Measurements from ENCODE around the gene CD44.
"Not testable (repeated sequence)": the region's sequence is repeated elsewhere in the genome, so short reads cannot be mapped to it uniquely, and the experiment has no call there.

Gene CD44

DNA sequence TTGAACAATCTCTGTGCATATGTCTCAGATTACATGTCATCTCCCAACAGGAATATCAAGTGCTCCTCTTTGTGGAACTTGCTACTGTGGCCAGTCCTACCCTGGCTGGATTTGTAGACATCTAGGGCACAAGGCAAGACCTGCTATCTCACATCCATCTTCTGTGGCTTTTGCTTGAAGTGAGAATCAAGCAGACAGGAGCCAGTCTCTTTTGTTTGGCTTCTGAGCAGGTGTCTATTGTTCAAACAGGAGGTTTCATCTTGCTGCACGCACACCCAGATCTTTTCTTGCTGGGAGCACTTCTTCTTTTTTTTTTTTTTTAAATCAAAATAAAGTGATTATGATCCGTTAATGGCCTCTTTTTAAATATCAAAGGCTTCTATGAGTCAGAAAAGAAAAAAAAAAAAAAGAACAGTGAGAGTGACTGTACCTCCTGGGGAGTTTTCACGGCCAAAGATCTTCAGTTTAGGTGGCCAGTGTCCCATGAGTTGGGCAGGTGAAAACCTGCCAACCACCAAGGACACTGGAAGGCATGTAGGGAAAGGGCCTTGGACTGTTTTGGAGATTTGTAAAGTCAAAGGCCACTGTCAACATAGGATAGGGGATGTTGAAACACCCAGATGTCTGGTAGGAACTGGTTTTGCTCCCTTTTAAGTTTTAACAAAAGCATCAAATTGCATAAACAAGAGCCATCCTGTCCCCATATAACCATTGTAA is 78.1 kb downstream of the CD44 start:
- no peak for DNase-seq

DNA sequence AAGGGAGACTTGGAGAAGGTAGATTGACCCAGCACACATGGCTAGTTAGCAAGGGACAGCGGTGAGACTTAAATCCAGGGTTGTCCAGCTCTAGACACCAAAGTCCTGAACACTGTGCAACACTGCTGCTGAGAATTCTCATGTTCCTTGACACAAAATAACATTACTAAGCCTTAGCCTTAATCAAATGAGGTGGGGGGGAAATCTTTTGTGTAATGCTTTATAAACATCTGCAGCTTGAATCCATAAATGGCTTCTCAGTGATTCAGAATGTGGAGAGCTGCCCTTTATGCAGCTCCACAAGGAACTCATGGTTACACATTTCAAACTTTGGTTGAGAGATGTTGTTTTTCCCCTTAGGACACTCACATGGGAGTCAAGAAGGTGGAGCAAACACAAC is 80.0 kb downstream of the CD44 start:
- DNase-seq, result no peak

- DNase-seq, result peak; percentile 85 to 93
These were observed 84.4 kb downstream of the CD44 start for GRCh38 chr11:35223371-35223796.

DNA sequence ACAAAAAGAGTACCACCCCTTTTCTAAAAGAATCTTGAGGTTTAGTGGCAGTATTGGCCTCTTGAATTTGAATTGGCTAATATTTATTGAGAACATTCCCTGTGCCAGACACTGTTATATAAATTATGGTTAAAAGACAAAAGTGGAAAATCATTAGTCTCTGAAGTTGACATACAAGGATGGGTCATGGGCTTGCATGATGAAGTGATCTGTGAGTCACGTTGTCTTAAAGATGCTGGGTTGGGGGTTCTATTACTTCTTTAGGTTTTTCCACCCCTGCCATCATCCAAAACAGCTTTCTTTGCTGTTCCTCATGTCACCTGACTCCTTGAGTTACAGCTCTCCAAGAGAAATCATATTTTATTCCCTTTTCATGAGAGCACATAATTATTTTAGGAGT is 85.0 kb downstream of the CD44 start:
- DNase-seq, result no peak

- DNase-seq, result no peak
These were observed 87.1 kb downstream of the CD44 start for GRCh38 chr11:35225946-35226520.

DNA sequence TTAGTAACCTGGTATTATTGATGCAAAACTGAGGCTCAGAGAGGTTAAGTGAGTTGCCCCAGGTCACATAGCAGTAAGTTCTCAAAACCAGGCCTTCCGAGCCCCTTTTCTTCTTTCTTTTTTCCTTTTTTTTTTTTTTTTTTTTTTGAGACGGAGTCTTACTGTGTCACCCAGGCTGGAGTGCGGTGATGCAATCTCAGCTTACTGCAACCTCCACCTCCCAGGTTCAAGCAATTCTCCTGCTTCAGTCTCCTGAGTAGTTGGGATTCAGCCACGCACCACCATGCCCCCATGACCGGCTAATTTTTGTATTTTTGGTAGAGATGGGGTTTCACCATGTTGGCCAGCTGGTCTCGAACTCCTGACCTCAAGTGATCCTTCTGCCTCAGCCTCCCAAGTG is 87.8 kb downstream of the CD44 start:
- not testable (repeated sequence) for DNase-seq

GRCh38 chr11:35227576-35228327 is 88.8 kb downstream of the CD44 start:
- no peak for DNase-seq

GRCh38 chr11:35228328-35228725 is 89.4 kb downstream of the CD44 start:
- DNase-seq, result no peak

- no peak for DNase-seq
These were observed 91.4 kb downstream of the CD44 start for GRCh38 chr11:35230388-35230787.

DNA sequence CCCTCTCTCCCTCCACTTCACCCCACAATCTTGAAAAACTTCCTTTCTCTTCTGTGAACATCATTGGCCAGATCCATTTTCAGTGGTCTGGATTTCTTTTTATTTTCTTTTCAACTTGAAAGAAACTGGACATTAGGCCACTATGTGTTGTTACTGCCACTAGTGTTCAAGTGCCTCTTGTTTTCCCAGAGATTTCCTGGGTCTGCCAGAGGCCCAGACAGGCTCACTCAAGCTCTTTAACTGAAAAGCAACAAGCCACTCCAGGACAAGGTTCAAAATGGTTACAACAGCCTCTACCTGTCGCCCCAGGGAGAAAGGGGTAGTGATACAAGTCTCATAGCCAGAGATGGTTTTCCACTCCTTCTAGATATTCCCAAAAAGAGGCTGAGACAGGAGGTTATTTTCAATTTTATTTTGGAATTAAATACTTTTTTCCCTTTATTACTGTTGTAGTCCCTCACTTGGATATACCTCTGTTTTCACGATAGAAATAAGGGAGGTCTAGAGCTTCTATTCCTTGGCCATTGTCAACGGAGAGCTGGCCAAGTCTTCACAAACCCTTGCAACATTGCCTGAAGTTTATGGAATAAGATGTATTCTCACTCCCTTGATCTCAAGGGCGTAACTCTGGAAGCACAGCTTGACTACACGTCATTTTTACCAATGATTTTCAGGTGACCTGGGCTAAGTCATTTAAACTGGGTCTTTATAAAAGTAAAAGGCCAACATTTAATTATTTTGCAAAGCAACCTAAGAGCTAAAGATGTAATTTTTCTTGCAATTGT is 92.3 kb downstream of the CD44 start:
- no peak for DNase-seq

DNA sequence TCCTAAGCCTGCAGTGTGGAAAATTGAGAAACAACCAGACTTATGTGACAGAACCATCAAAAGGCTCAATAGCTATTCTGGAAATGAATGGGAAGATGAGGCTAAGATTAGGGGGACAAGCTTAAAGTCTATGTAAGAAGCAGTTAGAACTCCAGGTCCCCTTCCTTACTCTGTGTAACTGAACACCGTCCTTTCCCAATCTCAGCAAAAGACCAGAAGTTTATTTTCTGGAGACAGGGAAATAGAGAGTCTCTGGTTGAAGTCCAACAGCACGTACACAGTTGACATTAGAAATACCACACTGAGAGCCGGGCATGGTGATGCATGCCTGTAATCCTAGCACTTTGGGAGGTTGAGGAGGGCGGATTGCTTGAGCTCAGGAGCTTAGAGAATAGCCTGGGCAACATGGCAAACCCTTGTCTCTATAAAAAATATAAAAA is 93.9 kb downstream of the CD44 start:
- no peak for DNase-seq

DNA sequence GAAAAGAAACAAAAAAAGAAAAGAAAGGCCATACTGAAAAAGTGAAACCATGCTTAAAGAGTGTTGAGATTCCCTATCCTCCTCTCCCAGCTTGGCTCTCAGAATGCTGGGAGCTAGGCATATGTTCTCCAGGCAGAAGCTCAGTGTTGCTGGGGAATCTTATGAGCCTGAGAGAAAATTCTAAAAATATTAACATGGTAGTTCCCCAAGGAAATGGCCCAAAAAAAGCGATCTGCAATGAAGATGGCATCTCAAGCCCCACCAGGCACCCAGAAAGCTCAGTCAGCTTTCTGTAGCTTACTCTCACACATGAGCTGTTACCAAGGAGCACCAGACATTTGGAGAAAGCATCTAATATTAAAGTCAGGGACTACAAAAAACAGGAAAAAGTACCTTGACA is 94.5 kb downstream of the CD44 start:
- DNase-seq, result no peak

GRCh38 chr11:35234460-35235156 is 95.6 kb downstream of the CD44 start:
- DNase-seq, result no peak

DNA sequence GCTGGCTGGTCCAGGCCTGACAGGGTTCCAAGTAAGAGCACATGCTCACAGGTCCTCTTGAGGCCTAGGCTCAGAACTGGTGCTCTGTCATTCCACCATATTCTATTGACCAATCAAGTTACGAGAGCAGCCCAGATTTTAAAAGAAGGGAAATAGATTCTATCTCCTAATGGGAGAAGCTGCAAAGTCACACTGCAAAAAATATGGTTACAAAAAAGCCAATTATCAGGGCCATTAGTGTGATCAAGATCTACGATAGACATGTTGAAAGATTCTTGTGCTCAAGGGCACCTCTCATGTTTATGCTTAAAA is 96.1 kb downstream of the CD44 start:
- DNase-seq, result no peak

DNA sequence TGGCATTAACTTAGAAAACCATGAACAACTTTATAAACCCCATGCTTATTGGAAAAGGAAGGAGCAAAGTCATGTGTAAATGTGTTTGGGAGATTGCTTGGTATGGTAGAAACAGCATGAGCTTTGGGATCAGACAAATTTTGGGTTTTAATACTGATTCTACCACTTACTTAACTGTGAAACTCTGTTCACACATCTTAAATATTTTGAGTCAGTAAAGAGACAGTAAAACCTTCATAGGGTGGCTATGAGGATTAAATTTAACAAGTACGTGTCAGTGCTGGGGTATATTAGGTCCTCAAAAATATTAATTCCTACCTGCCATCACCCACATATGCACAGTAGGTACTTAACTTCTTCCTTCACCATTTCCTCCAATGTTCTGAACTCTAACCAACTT is 96.5 kb downstream of the CD44 start:
- no peak for DNase-seq

DNA sequence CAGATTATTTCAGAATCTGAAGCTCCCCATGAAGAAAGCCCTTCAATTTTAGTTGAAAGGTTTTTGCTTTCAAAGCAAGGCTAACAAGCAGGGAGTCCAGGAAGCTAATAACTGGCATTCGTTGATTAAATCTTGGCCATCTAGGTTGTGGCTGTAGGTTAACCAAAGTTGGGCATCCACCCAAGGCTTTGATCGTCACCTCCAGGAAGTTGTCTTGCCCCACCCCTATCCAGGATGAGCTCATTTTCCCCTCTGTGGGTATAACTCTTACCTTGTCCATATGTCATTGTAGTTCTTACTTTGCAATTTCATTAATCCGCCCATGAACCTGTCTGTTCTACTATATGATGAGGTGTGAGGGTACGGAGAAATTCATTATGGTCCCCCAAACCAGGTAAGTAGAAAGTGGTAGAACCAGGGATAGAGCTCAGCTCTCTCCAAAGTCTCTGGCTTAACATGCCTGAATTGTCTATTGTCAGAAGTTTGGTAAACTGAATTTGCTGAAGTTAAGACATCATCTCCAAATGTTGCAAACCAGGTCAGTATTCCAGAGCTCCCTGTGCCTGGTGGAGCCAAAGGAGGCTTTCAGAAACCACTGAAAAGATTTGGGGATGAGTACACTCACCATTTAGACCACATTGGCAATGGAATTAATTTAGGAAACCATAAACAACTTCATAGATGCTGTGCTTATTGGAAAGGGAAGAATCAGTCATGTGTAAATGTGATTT is 97.1 kb downstream of the CD44 start:
- no peak for DNase-seq

GRCh38 chr11:35236667-35237003 is 97.7 kb downstream of the CD44 start:
- DNase-seq, result no peak

GRCh38 chr11:35237351-35237750 is 98.4 kb downstream of the CD44 start:
- no peak for DNase-seq

DNA sequence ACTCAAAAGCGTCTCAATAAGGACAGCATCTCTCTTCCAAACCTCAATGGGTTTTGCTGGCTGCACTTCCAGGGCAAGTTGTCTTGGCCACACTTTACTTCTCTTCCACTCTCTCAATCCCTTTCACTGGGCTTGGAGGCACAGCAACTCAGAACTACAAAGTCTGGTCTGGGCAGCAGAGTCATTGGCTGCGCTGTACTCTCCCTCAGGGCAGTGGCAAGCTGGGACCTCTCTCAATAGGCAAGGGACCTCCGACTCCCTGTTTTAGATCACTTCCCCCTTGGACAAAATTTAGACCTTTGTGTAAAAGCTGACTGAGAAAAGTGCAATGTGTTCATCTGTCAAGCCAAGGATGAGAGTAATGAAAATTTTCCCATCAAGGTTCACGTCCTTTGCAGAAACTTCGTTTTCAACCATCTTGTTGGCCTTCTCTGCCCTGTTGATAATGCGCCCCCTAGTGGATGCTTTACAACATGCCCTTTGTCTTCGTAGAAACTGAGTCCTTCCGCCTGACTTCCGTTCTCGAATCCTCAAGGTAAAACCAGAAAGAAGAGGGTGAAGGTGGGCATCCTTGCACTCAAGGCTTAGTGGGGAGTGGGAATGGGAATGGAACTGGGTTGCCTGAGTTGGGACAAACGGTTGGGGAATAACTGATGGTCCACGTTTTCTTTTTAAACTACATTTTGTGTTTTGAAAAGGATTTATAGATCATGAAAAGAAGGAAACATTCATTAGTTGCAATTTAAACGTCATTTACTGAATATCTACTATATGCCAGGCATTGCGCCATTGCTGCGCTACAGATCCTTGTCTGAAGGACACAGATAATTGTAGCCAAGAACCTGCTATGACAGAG is 99.1 kb downstream of the CD44 start:
- peak; percentile 4 to 51 for DNase-seq

GRCh38 chr11:35238882-35239281 is 99.9 kb downstream of the CD44 start:
- DNase-seq, result no peak

- no peak for DNase-seq
These were observed 100.6 kb downstream of the CD44 start for GRCh38 chr11:35239471-35240075.

Data from NCI-H524 (cell line).